HEK293T (cell line): ENCODE data around the gene FAM107B.

Experiments
- ARNT ChIP-seq: fragments of 450-650 bp; IDR thresholded peaks from 2 replicates; pipeline ENCODE4 v1.6.1; 2017; ENCODE audit warnings: mild to moderate bottlenecking
- BHLHE40 ChIP-seq: fragments of 450-650 bp; IDR thresholded peaks from 2 replicates; pipeline ENCODE4 v1.6.1; 2016; ENCODE audit warnings: mild to moderate bottlenecking, moderate library complexity, borderline replicate concordance
- CTBP1 ChIP-seq: fragments of 450-650 bp; IDR thresholded peaks from 2 replicates; pipeline ENCODE4 v1.6.1; 2016; ENCODE audit warnings: borderline replicate concordance
- ELF4 ChIP-seq: fragments of 450-650 bp; IDR thresholded peaks from 2 replicates; pipeline ENCODE4 v1.6.1; 2017; ENCODE audit warnings: antibody characterized with exemption
- FOXM1 ChIP-seq: fragments of 450-650 bp; IDR thresholded peaks from 2 replicates; pipeline ENCODE4 v1.6.1; 2017; ENCODE audit warnings: mild to moderate bottlenecking, borderline replicate concordance
- HDGF ChIP-seq: fragments of 450-650 bp; IDR thresholded peaks from 2 replicates; pipeline ENCODE4 v1.6.1; 2017; ENCODE audit warnings: antibody characterized with exemption, borderline replicate concordance
- L3MBTL2 ChIP-seq: fragments of 450-650 bp; conservative IDR thresholded peaks from 2 replicates; pipeline ENCODE4 v1.6.1; 2016; ENCODE audit warnings: mild to moderate bottlenecking
- LEF1 ChIP-seq: fragments of 450-650 bp; IDR thresholded peaks from 2 replicates; pipeline ENCODE4 v1.6.1; 2017; ENCODE audit warnings: mild to moderate bottlenecking, borderline replicate concordance
- PKNOX1 ChIP-seq: fragments of 450-650 bp; IDR thresholded peaks from 2 replicates; pipeline ENCODE4 v1.6.1; 2016
- SP1 ChIP-seq: fragments of 450-650 bp; IDR thresholded peaks from 2 replicates; pipeline ENCODE4 v1.6.1; 2017
- SUZ12 ChIP-seq: fragments of 450-650 bp; IDR thresholded peaks from 2 replicates; pipeline ENCODE4 v1.6.1; 2016; ENCODE audit warnings: mild to moderate bottlenecking
- TARDBP ChIP-seq: fragments of 450-650 bp; IDR thresholded peaks from 2 replicates; pipeline ENCODE4 v1.6.1; 2016
- ZNF384 ChIP-seq: fragments of 450-650 bp; IDR thresholded peaks from 2 replicates; pipeline ENCODE4 v1.6.1; 2016

DNA sequence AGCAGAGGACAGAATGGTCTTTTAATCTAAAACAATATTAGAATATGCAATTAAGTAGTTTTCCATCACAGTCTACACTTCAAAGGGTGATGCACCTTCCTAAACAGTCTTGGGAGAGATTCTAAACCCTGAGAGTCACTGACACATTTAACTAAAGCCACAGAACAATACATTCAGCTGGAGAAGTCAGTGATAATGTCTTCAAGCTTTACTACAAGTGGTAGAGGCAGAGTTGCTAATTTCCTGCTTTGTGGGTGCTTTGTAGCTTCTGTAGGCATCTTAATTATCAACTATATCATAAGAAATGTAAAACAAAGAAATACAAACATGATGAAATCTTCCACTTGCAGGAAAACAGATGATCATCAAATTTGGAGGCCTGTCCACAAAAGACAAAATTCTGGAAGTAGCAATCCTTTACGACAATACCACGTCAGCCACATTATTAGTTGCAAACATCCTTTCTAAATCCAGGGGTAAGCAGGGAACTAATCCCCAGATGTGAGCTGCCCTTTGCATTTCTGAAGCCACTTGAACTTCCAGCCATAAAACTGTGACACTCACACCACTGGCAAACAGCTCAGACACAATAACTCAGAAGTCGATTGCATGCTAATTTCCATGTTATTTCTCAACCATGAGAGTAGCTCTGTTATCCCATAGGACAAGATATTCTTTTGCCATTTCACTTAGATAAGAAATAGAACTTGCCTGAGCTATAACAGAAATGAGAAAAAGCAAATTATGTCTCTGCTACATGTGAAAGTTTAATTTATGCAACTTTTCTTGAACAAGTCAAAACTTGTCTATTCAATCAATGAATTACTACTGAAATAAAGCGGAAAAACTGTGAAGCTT is 212.2 kb downstream of the FAM107B start:
- TF ChIP-seq SP1 = no peak
- no peak for TF ChIP-seq BHLHE40
- no peak for TF ChIP-seq ZNF384
- TF ChIP-seq FOXM1 = no peak
- no peak for TF ChIP-seq HDGF
- TF ChIP-seq ARNT = no peak
- TF ChIP-seq ELF4 = no peak
- no peak for TF ChIP-seq PKNOX1
- TF ChIP-seq L3MBTL2 = no peak
- TF ChIP-seq TARDBP = no peak
- no peak for TF ChIP-seq SUZ12
- TF ChIP-seq LEF1 = no peak
- no peak for TF ChIP-seq CTBP1
